ENCODE measurements around the gene FLOT1. TPM values are rescaled to one million over a fixed set of nuclear protein-coding genes. Genes with fewer than 3 reads are reported as not detected.
A peak's percentile ranks its signal among the peaks of the same experiment; 100 is the strongest.

Gene FLOT1
- total and polyA plus RNA-seq, 2 of the 13 experiments (the other 11 are each of a cell fraction or from before 2014, with no cell fraction given), result 82.3 to 130 TPM

DNA sequence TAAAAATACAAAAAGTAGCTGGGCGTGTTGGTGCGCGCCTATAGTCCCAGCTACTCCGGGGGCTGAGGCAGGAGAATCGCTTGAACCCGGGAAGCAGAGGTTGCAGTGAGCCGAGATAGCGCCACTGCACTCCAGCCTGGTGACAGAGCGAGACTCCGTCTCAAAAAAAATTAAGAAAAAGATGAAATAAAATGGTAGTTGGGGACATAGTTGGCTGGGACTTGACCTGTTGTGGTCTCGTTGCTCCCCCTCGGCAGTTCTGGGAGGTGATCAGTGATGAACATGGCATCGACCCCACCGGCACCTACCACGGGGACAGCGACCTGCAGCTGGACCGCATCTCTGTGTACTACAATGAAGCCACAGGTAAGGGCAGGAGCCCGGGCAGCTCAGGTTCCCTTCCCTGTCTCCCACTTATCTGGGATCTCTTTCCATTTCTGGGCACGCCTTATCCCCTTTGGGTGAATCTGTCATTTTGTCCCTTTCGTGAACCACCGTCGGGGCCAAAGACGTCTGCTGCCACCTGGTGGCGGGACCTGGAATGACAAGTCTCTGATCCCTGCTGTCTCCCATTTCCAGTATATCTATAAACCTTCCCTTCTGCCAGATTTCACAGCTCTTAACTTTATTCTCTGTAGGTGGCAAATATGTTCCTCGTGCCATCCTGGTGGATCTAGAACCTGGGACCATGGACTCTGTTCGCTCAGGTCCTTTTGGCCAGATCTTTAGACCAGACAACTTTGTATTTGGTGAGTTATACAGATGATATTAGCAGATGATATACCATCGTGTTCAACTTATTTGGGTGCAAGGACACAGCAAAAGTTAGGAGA lies 20.0 kb downstream of the FLOT1 start:
- Histone ChIP-seq H3K4me3 (replicated peaks in 1 of 3; ENCODE audit: insufficient read depth in 1 of 3, low read depth in 2 of 3, low read length in 3 of 3) (peak overlapping the region; percentile 89 to 94 (median 90); a peak in 5 of 6 replicates), H3K4me1 (ENCODE audit: insufficient read depth, low read length) (peaks cover 58% of the 10 kb centered on the region), H3K4me2 (ENCODE audit: low read depth, low read length) (peak overlapping the region; percentile 82), H4K20me1 (ENCODE audit: insufficient read depth, low read length) (peaks cover 44% of the 10 kb centered on the region), H3K9me3 (ENCODE audit: low read length) (no peaks in the 10 kb centered on the region), H3K79me2 (ENCODE audit: insufficient read depth, low read length) (peaks cover 46% of the 10 kb centered on the region), H3K36me3 (replicated peaks in 1 of 2; ENCODE audit: control insufficient read depth in 1 of 2, insufficient read depth in 2 of 2, low read length in 2 of 2) (peaks cover 13 to 37% of the 10 kb centered on the region in 2 experiments), H3K27ac (ENCODE audit: extremely low read length, insufficient read depth, low read length) (peak overlapping the region; percentile 96), H3K27me3 (ENCODE audit: control insufficient read depth in 1 of 2, insufficient read depth in 2 of 2, low read length in 2 of 2) (no peaks in the 10 kb centered on the region; a peak in 1 of 5 replicates), H3K9ac (ENCODE audit: insufficient read depth, low read depth, low read length) (peak overlapping the region; percentile 96), H2AFZ (ENCODE audit: low read length) (no peak overlapping the region)
- CTCF ChIA-PET (ENCODE audit: low intra/inter-chr PET ratio, low total read pairs), result interaction anchor here (0.8 to 3.5 kb wide), 10 partner anchors 8 to 155 kb away, joined by 3 to 130 read pairs (median 4); partner anchors contain the start of genes DHX16 and NRM
- intact Hi-C loops (cut with micrococcal nuclease; ENCODE audit: unreplicated experiment) (loop anchor here (1.0 to 5.0 kb wide), 4 partner anchors 35 to 240 kb away; no protein-coding TSS in a partner anchor), in situ Hi-C loops (cut with HindIII; ENCODE audit: extremely low pct_ligation_motif_present, low pct_unique_long_range_greater_than_20kb) (loop anchor here (5.0 to 10.0 kb wide), 2 partner anchors 45 to 238 kb away; partner anchors contain the start of gene HLA-E)
- DNase-seq (ENCODE audit: low spot score), result peak; percentile 82
- peak; percentile 0; the same call in 1 of the 3 replicates for ATAC-seq
- 31% methylated on average over 27 of the region's 27 CpGs for WGBS (ENCODE audit: low lambda C conversion rate)
- no TSS peak for BruUV-seq (replicated peaks)
- POLR2A ChIA-PET, result interaction anchor here (0.9 to 5.0 kb wide), 17 partner anchors 8 to 191 kb away, joined by 3 to 92 read pairs (median 9); partner anchors contain the start of genes DHX16, FLOT1, IER3 and MRPS18B
- FAIRE-seq, result peak; percentile 73
- no peak for TF ChIP-seq ZNF468 (CRISPR knock-in tag; IDR thresholded peaks at IDR 0.05)
- TF ChIP-seq GFI1 (CRISPR knock-in tag; IDR thresholded peaks at IDR 0.05; ENCODE audit: borderline replicate concordance), result 0 out of 2 replicates have a peak, but pooled peaks have one; percentile 35
- peak; percentile 69; the same call in 1 of the 2 replicates for TF ChIP-seq SMAD3 (CRISPR knock-in tag; IDR thresholded peaks at IDR 0.05)
- TF ChIP-seq ZSCAN31 (CRISPR knock-in tag; IDR thresholded peaks at IDR 0.05; ENCODE audit: low read depth), result 0 out of 2 replicates have a peak, but pooled peaks have one; percentile 43
- no peak for TF ChIP-seq DRAP1 (CRISPR knock-in tag; IDR thresholded peaks at IDR 0.05)
- peak; percentile 22; the same call in 1 of the 2 replicates for TF ChIP-seq ZNF614 (CRISPR knock-in tag; IDR thresholded peaks at IDR 0.05; ENCODE audit: borderline replicate concordance)
- TF ChIP-seq, protein P1, sequence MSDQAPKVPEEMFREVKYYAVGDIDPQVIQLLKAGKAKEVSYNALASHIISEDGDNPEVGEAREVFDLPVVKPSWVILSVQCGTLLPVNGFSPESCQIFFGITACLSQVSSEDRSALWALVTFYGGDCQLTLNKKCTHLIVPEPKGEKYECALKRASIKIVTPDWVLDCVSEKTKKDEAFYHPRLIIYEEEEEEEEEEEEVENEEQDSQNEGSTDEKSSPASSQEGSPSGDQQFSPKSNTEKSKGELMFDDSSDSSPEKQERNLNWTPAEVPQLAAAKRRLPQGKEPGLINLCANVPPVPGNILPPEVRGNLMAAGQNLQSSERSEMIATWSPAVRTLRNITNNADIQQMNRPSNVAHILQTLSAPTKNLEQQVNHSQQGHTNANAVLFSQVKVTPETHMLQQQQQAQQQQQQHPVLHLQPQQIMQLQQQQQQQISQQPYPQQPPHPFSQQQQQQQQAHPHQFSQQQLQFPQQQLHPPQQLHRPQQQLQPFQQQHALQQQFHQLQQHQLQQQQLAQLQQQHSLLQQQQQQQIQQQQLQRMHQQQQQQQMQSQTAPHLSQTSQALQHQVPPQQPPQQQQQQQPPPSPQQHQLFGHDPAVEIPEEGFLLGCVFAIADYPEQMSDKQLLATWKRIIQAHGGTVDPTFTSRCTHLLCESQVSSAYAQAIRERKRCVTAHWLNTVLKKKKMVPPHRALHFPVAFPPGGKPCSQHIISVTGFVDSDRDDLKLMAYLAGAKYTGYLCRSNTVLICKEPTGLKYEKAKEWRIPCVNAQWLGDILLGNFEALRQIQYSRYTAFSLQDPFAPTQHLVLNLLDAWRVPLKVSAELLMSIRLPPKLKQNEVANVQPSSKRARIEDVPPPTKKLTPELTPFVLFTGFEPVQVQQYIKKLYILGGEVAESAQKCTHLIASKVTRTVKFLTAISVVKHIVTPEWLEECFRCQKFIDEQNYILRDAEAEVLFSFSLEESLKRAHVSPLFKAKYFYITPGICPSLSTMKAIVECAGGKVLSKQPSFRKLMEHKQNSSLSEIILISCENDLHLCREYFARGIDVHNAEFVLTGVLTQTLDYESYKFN (CRISPR knock-in tag; conservative IDR thresholded peaks at IDR 0.05), result peak; percentile 7; the same call in 1 of the 2 replicates
- no peak for TF ChIP-seq NFE2L1 (CRISPR knock-in tag; IDR thresholded peaks at IDR 0.05; ENCODE audit: borderline replicate concordance)
- TF ChIP-seq PHF5A (CRISPR knock-in tag; IDR thresholded peaks at IDR 0.05; ENCODE audit: low read depth, unreplicated experiment), result peak; percentile 52
- no peak for TF ChIP-seq ZNF563 (CRISPR knock-in tag; IDR thresholded peaks at IDR 0.05)
- TF ChIP-seq ZNF484 (CRISPR knock-in tag; IDR thresholded peaks at IDR 0.05; ENCODE audit: borderline replicate concordance, low read depth), result no peak
- no peak for TF ChIP-seq NONO (IDR thresholded peaks at IDR 0.05)
- TF ChIP-seq NONO (CRISPR knock-in tag; conservative IDR thresholded peaks at IDR 0.05), result peak; percentile 74
- no peak; the same call in 1 of the 2 replicates for TF ChIP-seq SALL2 (CRISPR knock-in tag; IDR thresholded peaks at IDR 0.05)
